ENCODE results near the gene LRRC28. TPM values are rescaled to one million over a fixed set of nuclear protein-coding genes. Genes with fewer than 3 reads are reported as not detected.

Gene LRRC28
- total and polyA plus RNA-seq, 9 of the 15 experiments (the other 6 are each of a cell fraction or from before 2014, with no cell fraction given) = 5.5 to 17.4 (median 7.9) TPM

GRCh38 chr15:99328106-99329072, 77.1 kb downstream of the LRRC28 start (continued):
- no peak for TF ChIP-seq ZBTB34 (CRISPR knock-in tag; IDR thresholded peaks at IDR 0.05)
- TF ChIP-seq MTA1 (IDR thresholded peaks at IDR 0.05; ENCODE audit: borderline replicate concordance) = no peak
- no peak for TF ChIP-seq SMAD4 (CRISPR knock-in tag; conservative IDR thresholded peaks at IDR 0.05)
- no peak for TF ChIP-seq PTBP1 (IDR thresholded peaks at IDR 0.05; ENCODE audit: low read depth, low read length)
- no peak for TF ChIP-seq MECOM (CRISPR knock-in tag; IDR thresholded peaks at IDR 0.05)

GRCh38 chr15:99331381-99331780, 80.1 kb downstream of the LRRC28 start:
- Histone ChIP-seq H3K4me1 (replicated peaks in 1 of 2; ENCODE audit: control insufficient read depth in 2 of 2, insufficient read depth in 2 of 2, low read length in 2 of 2) (no peaks in the 10 kb centered on the region), H3K79me2 (ENCODE audit: control insufficient read depth, insufficient read depth, low read length) (no peaks in the 10 kb centered on the region), H2AFZ (ENCODE audit: low read depth, low read length) (no peak overlapping the region), H3K4me2 (ENCODE audit: insufficient read depth, low read length) (no peak overlapping the region), H3K9me3 (replicated peaks; ENCODE audit: control insufficient read depth, insufficient read depth, low read depth, low read length) (no peaks in the 10 kb centered on the region), H3K4me3 (no peak overlapping the region), H3K36me3 (ENCODE audit: control insufficient read depth, insufficient read depth, low read length) (no peaks in the 10 kb centered on the region), H3K27ac (ENCODE audit: extremely low read depth, low read depth, low read length) (no peak overlapping the region), H4K20me1 (replicated peaks; ENCODE audit: control insufficient read depth, insufficient read depth, low read length) (no peaks in the 10 kb centered on the region), H3K27me3 (ENCODE audit: control insufficient read depth in 2 of 2, insufficient read depth in 2 of 2, low read length in 2 of 2) (no peaks in the 10 kb centered on the region), H3K9me1 (ENCODE audit: control insufficient read depth, insufficient read depth, low read length) (no peaks in the 10 kb centered on the region), H3K9ac (ENCODE audit: insufficient read depth in 1 of 2, low read depth in 2 of 2, low read length in 2 of 2) (no peak overlapping the region)
- FAIRE-seq (no peak), DNase-seq (ENCODE audit: extremely low read depth in 1 of 4, low spot score in 3 of 4) (no peak), ATAC-seq (no peak)
- ChIA-PET POLR2A (no interaction called here), CTCF (ENCODE audit: low intra/inter-chr PET ratio) (no interaction called here)
- intact Hi-C loops (cut with micrococcal nuclease) = no loop called here
- TF ChIP-seq TGIF2 (CRISPR knock-in tag; IDR thresholded peaks at IDR 0.05) = no peak
- in situ Hi-C loops (cut with MboI) = no loop called here
- BruUV-seq (replicated peaks) = no TSS peak
- WGBS (ENCODE audit: insufficient coverage, low coverage, missing lambda C conversion rate) = 18% methylated on average over 2 of the region's 2 CpGs

Data from K562 (cell line).